Suppressor macrophage treated with lipopolysaccharide for 4 hours (primary cell): Measurements from ENCODE around the gene NSMCE4A.
"Not testable (repeated sequence)": the region's sequence is repeated elsewhere in the genome, so short reads cannot be mapped to it uniquely, and the experiment has no call there.

Experiments
- DNase-seq: peaks from one replicate; pipeline ENCODE4 v3.0.0-alpha.2; 2020

NSMCE4A gene

GRCh38 chr10:121974535-121975294 lies at the start of gene NSMCE4A:
Gene NSMCE4A (minus strand): TSS chr10:121975217. CDS start chr10:121975165, 52 bp downstream.
- DNase-seq, result peak; percentile 89

GRCh38 chr10:122023257-122023656 lies 48.2 kb upstream of the NSMCE4A start:
- DNase-seq, result not testable (repeated sequence)

- no peak for DNase-seq
Observed at GRCh38 chr10:122022276-122022675, 47.3 kb upstream of the NSMCE4A start.

- DNase-seq, result no peak
Observed at GRCh38 chr10:122021828-122022227, 46.8 kb upstream of the NSMCE4A start.

- DNase-seq, result no peak
Observed at GRCh38 chr10:122021379-122021778, 46.4 kb upstream of the NSMCE4A start.

- DNase-seq, result no peak
Observed at GRCh38 chr10:122020226-122020625, 45.2 kb upstream of the NSMCE4A start.

GRCh38 chr10:122019414-122019975 lies 44.5 kb upstream of the NSMCE4A start:
- no peak for DNase-seq

GRCh38 chr10:122018951-122019413 lies 44.0 kb upstream of the NSMCE4A start:
- DNase-seq, result no peak

GRCh38 chr10:122018491-122018890 lies 43.5 kb upstream of the NSMCE4A start:
- DNase-seq, result no peak

- DNase-seq, result not testable (repeated sequence)
Observed at GRCh38 chr10:122017926-122018325, 42.9 kb upstream of the NSMCE4A start.

- no peak for DNase-seq
Observed at GRCh38 chr10:122014652-122015248, 39.7 kb upstream of the NSMCE4A start.

GRCh38 chr10:122013311-122013780 lies 38.3 kb upstream of the NSMCE4A start:
- DNase-seq, result no peak

GRCh38 chr10:122012731-122013130 lies 37.7 kb upstream of the NSMCE4A start:
- DNase-seq, result no peak

GRCh38 chr10:122010405-122011050 lies 35.5 kb upstream of the NSMCE4A start:
- DNase-seq, result no peak

GRCh38 chr10:122007415-122007814 lies 32.4 kb upstream of the NSMCE4A start:
- DNase-seq, result no peak

GRCh38 chr10:122001698-122002097 lies 26.7 kb upstream of the NSMCE4A start:
- no peak for DNase-seq

- no peak for DNase-seq
Observed at GRCh38 chr10:121999301-121999700, 24.3 kb upstream of the NSMCE4A start.

- no peak for DNase-seq
Observed at GRCh38 chr10:121998462-121998861, 23.4 kb upstream of the NSMCE4A start.

GRCh38 chr10:121994429-121994941 lies 19.5 kb upstream of the NSMCE4A start:
- DNase-seq, result no peak

GRCh38 chr10:121991727-121992126 lies 16.7 kb upstream of the NSMCE4A start:
- not testable (repeated sequence) for DNase-seq

- DNase-seq, result peak; percentile 9
Observed at GRCh38 chr10:121990015-121990677, 15.1 kb upstream of the NSMCE4A start.
